ENCODE data around the gene PSMB1. TPM values are rescaled to one million over a fixed set of nuclear protein-coding genes. Genes with fewer than 3 reads are reported as not detected.
A peak's percentile ranks its signal among the peaks of the same experiment; 100 is the strongest.
"Not testable (repeated sequence)": the region's sequence is repeated elsewhere in the genome, so short reads cannot be mapped to it uniquely, and the experiment has no call there.

PSMB1 gene
- total and polyA plus RNA-seq, 2 donors: 190 to 248 TPM

- peaks cover 1% of the 10 kb centered on the region for H3K4me1 ChIP-seq (ENCODE audit: insufficient read depth)
- H3K27ac ChIP-seq (ENCODE audit: low read depth): peak overlapping the region; percentile 93
- WGBS: 3% methylated on average over 7 of the region's 7 CpGs
- peak overlapping the region; percentile 84 for H3K4me3 ChIP-seq (ENCODE audit: low read depth, low read length)
- H3K36me3 ChIP-seq (ENCODE audit: insufficient read depth): peaks cover 3% of the 10 kb centered on the region
- no peak for DNase-seq (ENCODE audit: extremely low spot score)
These were observed 1.7 kb upstream of the PSMB1 start for GRCh38 chr6:170554796-170555137.

GRCh38 chr6:170554013-170554795 is 1.1 kb upstream of the PSMB1 start, which contains the start of gene TBP:
TSS of gene TBP (plus strand) at chr6:170554369. CDS start at chr6:170557030, 2,661 bp downstream.
- Histone ChIP-seq H3K4me1 (ENCODE audit: insufficient read depth) (peaks cover 1% of the 10 kb centered on the region), H3K27ac (ENCODE audit: low read depth) (peak within 1 kb of the TSS; percentile 93), H3K36me3 (ENCODE audit: insufficient read depth) (peaks cover 3% of the 10 kb centered on the region), H3K4me3 (ENCODE audit: low read depth, low read length) (peak within 1 kb of the TSS; percentile 84)
- under 1% methylated on average over 51 of the region's 51 CpGs for WGBS
- peak; percentile 95 for DNase-seq (ENCODE audit: extremely low spot score)

GRCh38 chr6:170553534-170554012 is 466 bp upstream of the PSMB1 start:
- Histone ChIP-seq H3K27ac (ENCODE audit: low read depth) (peak overlapping the region; percentile 72), H3K36me3 (ENCODE audit: insufficient read depth) (peaks cover 3% of the 10 kb centered on the region), H3K4me1 (ENCODE audit: insufficient read depth) (peaks cover 1% of the 10 kb centered on the region), H3K4me3 (ENCODE audit: low read depth, low read length) (peak overlapping the region; percentile 84)
- WGBS: under 1% methylated on average over 13 of the region's 13 CpGs
- DNase-seq (ENCODE audit: extremely low spot score): peak; percentile 68

- no peak for DNase-seq (ENCODE audit: extremely low spot score)
- Histone ChIP-seq H3K4me1 (ENCODE audit: insufficient read depth) (peaks cover 1% of the 10 kb centered on the region), H3K36me3 (ENCODE audit: insufficient read depth) (peaks cover 9% of the 10 kb centered on the region), H3K27ac (ENCODE audit: low read depth) (no peak overlapping the region), H3K4me3 (ENCODE audit: low read depth, low read length) (no peak overlapping the region)
- WGBS: 48% methylated on average over 2 of the region's 2 CpGs
These were observed 7.7 kb downstream of the PSMB1 start for GRCh38 chr6:170545405-170545804.

- WGBS: 93% methylated on average over 10 of the region's 10 CpGs
- Histone ChIP-seq H3K27ac (ENCODE audit: low read depth) (no peak overlapping the region), H3K4me3 (ENCODE audit: low read depth, low read length) (no peak overlapping the region), H3K4me1 (ENCODE audit: insufficient read depth) (no peaks in the 10 kb centered on the region), H3K36me3 (ENCODE audit: insufficient read depth) (peaks cover 7% of the 10 kb centered on the region)
- no peak for DNase-seq (ENCODE audit: extremely low spot score)
These were observed 10.9 kb downstream of the PSMB1 start for GRCh38 chr6:170542031-170542719.

- WGBS: 90% methylated on average over 4 of the region's 4 CpGs
- H3K36me3 ChIP-seq (ENCODE audit: insufficient read depth): peaks cover 5% of the 10 kb centered on the region
- no peak overlapping the region for H3K4me3 ChIP-seq (ENCODE audit: low read depth, low read length)
- DNase-seq (ENCODE audit: extremely low spot score): no peak
- no peak overlapping the region for H3K27ac ChIP-seq (ENCODE audit: low read depth)
- H3K4me1 ChIP-seq (ENCODE audit: insufficient read depth): no peaks in the 10 kb centered on the region
These were observed 15.8 kb downstream of the PSMB1 start for GRCh38 chr6:170537329-170537728.

- Histone ChIP-seq H3K4me3 (ENCODE audit: low read depth, low read length) (no peak overlapping the region), H3K27ac (ENCODE audit: low read depth) (no peak overlapping the region), H3K36me3 (ENCODE audit: insufficient read depth) (peaks cover 2% of the 10 kb centered on the region), H3K4me1 (ENCODE audit: insufficient read depth) (no peaks in the 10 kb centered on the region)
- WGBS: 69% methylated on average over 5 of the region's 5 CpGs
- no peak for DNase-seq (ENCODE audit: extremely low spot score)
These were observed 16.4 kb downstream of the PSMB1 start for GRCh38 chr6:170536671-170537070.

GRCh38 chr6:170535004-170535403 is 18.1 kb downstream of the PSMB1 start:
- H3K27ac ChIP-seq (ENCODE audit: low read depth): no peak overlapping the region
- no peaks in the 10 kb centered on the region for H3K4me1 ChIP-seq (ENCODE audit: insufficient read depth)
- no peak for DNase-seq (ENCODE audit: extremely low spot score)
- WGBS: 93% methylated on average over 5 of the region's 5 CpGs
- H3K36me3 ChIP-seq (ENCODE audit: insufficient read depth): peaks cover 2% of the 10 kb centered on the region
- no peak overlapping the region for H3K4me3 ChIP-seq (ENCODE audit: low read depth, low read length)

GRCh38 chr6:170533792-170534191 is 19.3 kb downstream of the PSMB1 start:
- 77% methylated on average over 2 of the region's 2 CpGs for WGBS
- Histone ChIP-seq H3K36me3 (ENCODE audit: insufficient read depth) (peaks cover 2% of the 10 kb centered on the region), H3K4me1 (ENCODE audit: insufficient read depth) (no peaks in the 10 kb centered on the region), H3K27ac (ENCODE audit: low read depth) (no peak overlapping the region), H3K4me3 (ENCODE audit: low read depth, low read length) (no peak overlapping the region)
- no peak for DNase-seq (ENCODE audit: extremely low spot score)

- H3K4me3 ChIP-seq (ENCODE audit: low read depth, low read length): no peak overlapping the region
- H3K36me3 ChIP-seq (ENCODE audit: insufficient read depth): peaks cover 2% of the 10 kb centered on the region
- H3K4me1 ChIP-seq (ENCODE audit: insufficient read depth): no peaks in the 10 kb centered on the region
- no peak for DNase-seq (ENCODE audit: extremely low spot score)
- H3K27ac ChIP-seq (ENCODE audit: low read depth): no peak overlapping the region
- WGBS: 75% methylated on average over 7 of the region's 7 CpGs
These were observed 20.1 kb downstream of the PSMB1 start for GRCh38 chr6:170532867-170533488.

- DNase-seq (ENCODE audit: extremely low spot score): peak; percentile 57
These were observed 23.2 kb downstream of the PSMB1 start for GRCh38 chr6:170529839-170530469.

GRCh38 chr6:170527995-170528394 is 25.1 kb downstream of the PSMB1 start:
- not testable (repeated sequence) for DNase-seq (ENCODE audit: extremely low spot score); H3K27ac ChIP-seq (ENCODE audit: low read depth); H3K4me1 ChIP-seq (ENCODE audit: insufficient read depth); H3K4me3 ChIP-seq (ENCODE audit: low read depth, low read length); H3K36me3 ChIP-seq (ENCODE audit: insufficient read depth)
- 95% methylated on average over 5 of the region's 5 CpGs for WGBS

More at GRCh38 chr6:170529839-170530469, 23.2 kb downstream of the PSMB1 start:
- Histone ChIP-seq H3K36me3 (ENCODE audit: insufficient read depth) (no peaks in the 10 kb centered on the region), H3K27ac (ENCODE audit: low read depth) (no peak overlapping the region), H3K4me1 (ENCODE audit: insufficient read depth) (no peaks in the 10 kb centered on the region), H3K4me3 (ENCODE audit: low read depth, low read length) (no peak overlapping the region)
- 51% methylated on average over 5 of the region's 5 CpGs for WGBS

- no peak for DNase-seq (ENCODE audit: extremely low spot score)
- Histone ChIP-seq H3K27ac (ENCODE audit: low read depth) (no peak overlapping the region), H3K4me3 (ENCODE audit: low read depth, low read length) (no peak overlapping the region), H3K4me1 (ENCODE audit: insufficient read depth) (no peaks in the 10 kb centered on the region), H3K36me3 (ENCODE audit: insufficient read depth) (no peaks in the 10 kb centered on the region)
- 36% methylated on average over 7 of the region's 7 CpGs for WGBS
These were observed 27.3 kb downstream of the PSMB1 start for GRCh38 chr6:170525795-170526194.

Measured in urinary bladder (tissue), 4 donors.